ENCODE measurements around the gene COPS3. TPM values are rescaled to one million over a fixed set of nuclear protein-coding genes. Genes with fewer than 3 reads are reported as not detected.
"Not testable (repeated sequence)": the region's sequence is repeated elsewhere in the genome, so short reads cannot be mapped to it uniquely, and the experiment has no call there.

The COPS3 gene
- total RNA-seq, 4 donors from 2014 or later: 49.2 to 60.0 (median 57.9) TPM

- H3K36me3 ChIP-seq: no peaks in the 10 kb centered on the region
- WGBS, 2 donors: 90 to 95% methylated on average over 4 of the region's 4 CpGs
These were observed 14.1 kb upstream of the COPS3 start for GRCh38 chr17:17295141-17295540.

GRCh38 chr17:17289701-17290100 lies 8.7 kb upstream of the COPS3 start:
- WGBS, 2 donors: 76 to 86% methylated on average over 7 of the region's 7 CpGs
- intact Hi-C loops (cut with DNase I): no loop called here
- Histone ChIP-seq H3K4me1 (no peaks in the 10 kb centered on the region), H3K36me3 (no peaks in the 10 kb centered on the region), H3K27me3 (no peaks in the 10 kb centered on the region), H3K27ac (no peak overlapping the region), H3K9me3 (no peaks in the 10 kb centered on the region), H3K4me3 (replicated peaks in 1 of 3) (no peak overlapping the region)
- DNase-seq: no peak
- TF ChIP-seq POLR2A (IDR thresholded peaks at IDR 0.05): no peak
- TF ChIP-seq CTCF (IDR thresholded peaks at IDR 0.05): no peak

More at GRCh38 chr17:17295141-17295540, 14.1 kb upstream of the COPS3 start:
- intact Hi-C loops (cut with DNase I): no loop called here
- H3K4me3 ChIP-seq (replicated peaks in 1 of 3): no peak overlapping the region
- no peak overlapping the region for H3K27ac ChIP-seq
- no peaks in the 10 kb centered on the region for H3K27me3 ChIP-seq
- TF ChIP-seq POLR2A (IDR thresholded peaks at IDR 0.05): no peak
- H3K9me3 ChIP-seq: no peaks in the 10 kb centered on the region
- no peak for DNase-seq
- H3K4me1 ChIP-seq: no peaks in the 10 kb centered on the region

GRCh38 chr17:17289086-17289485 lies 8.0 kb upstream of the COPS3 start:
- H3K4me1 ChIP-seq: no peaks in the 10 kb centered on the region
- no peaks in the 10 kb centered on the region for H3K27me3 ChIP-seq
- WGBS, 2 donors: 80 to 96% methylated on average over 4 of the region's 4 CpGs
- no peaks in the 10 kb centered on the region for H3K36me3 ChIP-seq
- no peaks in the 10 kb centered on the region for H3K9me3 ChIP-seq
- intact Hi-C loops (cut with DNase I): no loop called here
- TF ChIP-seq CTCF (IDR thresholded peaks at IDR 0.05) (no peak), POLR2A (IDR thresholded peaks at IDR 0.05) (no peak)
- no peak overlapping the region for H3K27ac ChIP-seq
- no peak for DNase-seq
- H3K4me3 ChIP-seq (replicated peaks in 1 of 3): no peak overlapping the region

GRCh38 chr17:17285951-17286350 lies 4.9 kb upstream of the COPS3 start:
- Histone ChIP-seq H3K27me3 (no peaks in the 10 kb centered on the region), H3K27ac (no peak overlapping the region), H3K4me3 (replicated peaks in 1 of 3) (no peak overlapping the region), H3K4me1 (no peaks in the 10 kb centered on the region), H3K9me3 (no peaks in the 10 kb centered on the region), H3K36me3 (no peaks in the 10 kb centered on the region)
- WGBS, 2 donors: 92% methylated on average over 5 of the region's 5 CpGs
- DNase-seq: no peak
- TF ChIP-seq CTCF (IDR thresholded peaks at IDR 0.05) (no peak), POLR2A (IDR thresholded peaks at IDR 0.05) (no peak)
- intact Hi-C loops (cut with DNase I): no loop called here

- Histone ChIP-seq H3K27ac (no peak overlapping the region), H3K9me3 (no peaks in the 10 kb centered on the region), H3K4me3 (replicated peaks in 1 of 3) (no peak overlapping the region), H3K27me3 (no peaks in the 10 kb centered on the region), H3K36me3 (peaks cover 0 to 3% of the 10 kb centered on the region in 2 donors), H3K4me1 (peaks cover 16% of the 10 kb centered on the region in 2 donors)
- WGBS, 2 donors: 84 to 85% methylated on average over 4 of the region's 4 CpGs
- TF ChIP-seq POLR2A (IDR thresholded peaks at IDR 0.05): no peak
- no peak for TF ChIP-seq CTCF (IDR thresholded peaks at IDR 0.05)
- intact Hi-C loops (cut with DNase I): no loop called here
- no peak for DNase-seq
These were observed 1.7 kb downstream of the COPS3 start for GRCh38 chr17:17279316-17279715.

GRCh38 chr17:17277431-17277830 lies 3.6 kb downstream of the COPS3 start:
- H3K27ac ChIP-seq; H3K27me3 ChIP-seq; H3K9me3 ChIP-seq; intact Hi-C loops (cut with DNase I); H3K4me3 ChIP-seq (replicated peaks in 1 of 3); DNase-seq: not testable (repeated sequence)
- H3K4me1 ChIP-seq: peaks cover 16% of the 10 kb centered on the region in 2 donors
- whole genome bisulfite sequencing, 2 donors: 88 to 99% methylated on average over 5 of the region's 5 CpGs
- H3K36me3 ChIP-seq: peaks cover 12 to 16% of the 10 kb centered on the region in 2 donors
